GM23338 (cell line): Measurements from ENCODE around the gene MYO5B. TPM values are rescaled to one million over a fixed set of nuclear protein-coding genes. Genes with fewer than 3 reads are reported as not detected.

ENCODE experiments used
- ATAC-seq: fragments of 200-7000 bp; cut with Tn5 transposase; 3 replicates; pipeline ENCODE4 v1.9.1; 2020
- DNase-seq: peaks from one replicate; pipeline ENCODE4 v3.0.0-alpha.2; 2015; ENCODE audit warnings: low spot score
- H2AFZ ChIP-seq: fragments of 200-600 bp; sonication (generic); 2 replicates; pipeline ENCODE4 v1.8.0; 2016; ENCODE audit warnings: antibody characterized with exemption, mild to moderate bottlenecking, moderate library complexity
- H3F3A ChIP-seq: fragments of 200-600 bp; sonication (generic); replicated peaks from 2 replicates; pipeline ENCODE4 v1.8.0; 2017; ENCODE audit warnings: antibody characterized with exemption, mixed run types, low read depth
- H3K27ac ChIP-seq: fragments of 200-600 bp; sonication (generic); 2 replicates; pipeline ENCODE4 v1.6.1; 2016; ENCODE audit warnings: low read depth
- H3K27me3 ChIP-seq: fragments of 200-600 bp; sonication (generic); 2 replicates; pipeline ENCODE4 v1.8.0; 2016; ENCODE audit warnings: mild to moderate bottlenecking, mixed run types, moderate library complexity; ENCODE audit not compliant: insufficient read depth
- H3K36me3 ChIP-seq: fragments of 200-600 bp; sonication (generic); 2 replicates; pipeline ENCODE4 v1.8.0; 2016; ENCODE audit warnings: mild to moderate bottlenecking; ENCODE audit not compliant: insufficient read depth
- H3K4me1 ChIP-seq: fragments of 200-600 bp; sonication (generic); 2 replicates; pipeline ENCODE4 v1.8.0; 2016; ENCODE audit warnings: mild to moderate bottlenecking, moderate library complexity; ENCODE audit not compliant: insufficient read depth
- H3K4me2 ChIP-seq: fragments of 200-600 bp; sonication (generic); 2 replicates; pipeline ENCODE4 v1.7.1; 2017; ENCODE audit warnings: mixed run types
- H3K4me3 ChIP-seq: fragments of 200-600 bp; sonication (generic); 2 replicates; pipeline ENCODE4 v1.6.1; 2016; ENCODE audit warnings: mixed run types
- H3K79me2 ChIP-seq: fragments of 200-600 bp; sonication (generic); replicated peaks from 2 replicates; pipeline ENCODE4 v1.8.0; 2017; ENCODE audit warnings: mild to moderate bottlenecking; ENCODE audit not compliant: insufficient read depth
- H3K9me2 ChIP-seq: fragments of 200-600 bp; sonication (generic); 2 replicates; pipeline ENCODE4 v1.8.0; 2017; ENCODE audit not compliant: insufficient read depth
- H4K20me1 ChIP-seq: fragments of 200-600 bp; sonication (generic); replicated peaks from 2 replicates; pipeline ENCODE4 v1.8.0; 2017; ENCODE audit warnings: mild to moderate bottlenecking; ENCODE audit not compliant: insufficient read depth
- H3K27ac Mint-ChIP-seq: 2 replicates; pipeline ENCODE4 v1.8.0; 2020; ENCODE audit warnings: inconsistent platforms, mild to moderate bottlenecking, moderate library complexity, mixed read lengths
- H3K27me3 Mint-ChIP-seq: 3 replicates; pipeline ENCODE4 v1.8.0; 2022; ENCODE audit warnings: low read depth, mild to moderate bottlenecking, moderate library complexity, mixed read lengths, inconsistent platforms; ENCODE audit not compliant: insufficient read depth, poor library complexity
- H3K36me3 Mint-ChIP-seq: 3 replicates; pipeline ENCODE4 v1.8.0; 2021; ENCODE audit warnings: low read depth, mild to moderate bottlenecking, inconsistent platforms, moderate library complexity, mixed read lengths
- H3K4me1 Mint-ChIP-seq: 3 replicates; pipeline ENCODE4 v1.8.0; 2020; ENCODE audit warnings: mild to moderate bottlenecking, inconsistent platforms, mixed read lengths
- H3K4me3 Mint-ChIP-seq: 3 replicates; pipeline ENCODE4 v1.8.0; 2021; ENCODE audit warnings: moderate library complexity, mild to moderate bottlenecking, inconsistent platforms, mixed read lengths
- H3K9me3 Mint-ChIP-seq: 3 replicates; pipeline ENCODE4 v1.8.0; 2020; ENCODE audit warnings: moderate library complexity, mild to moderate bottlenecking, inconsistent platforms, mixed read lengths
- CREB1 ChIP-seq: fragments of 250-450 bp; sonication (Bioruptor Pico); IDR thresholded peaks from 2 replicates; pipeline ENCODE4 v1.5.0; 2020; ENCODE audit warnings: low read depth, mild to moderate bottlenecking, moderate library complexity
- ETS1 ChIP-seq: IDR thresholded peaks from 2 replicates; pipeline ENCODE4 v1.6.1; 2016; ENCODE audit warnings: antibody characterized with exemption
- EZH2 ChIP-seq: fragments of 200-600 bp; sonication (generic); IDR thresholded peaks from one replicate; pipeline ENCODE4 v1.8.0; 2017; ENCODE audit warnings: antibody characterized with exemption, mild to moderate bottlenecking, low read depth; ENCODE audit not compliant: unreplicated experiment
- EZH2phosphoT487 ChIP-seq: fragments of 200-600 bp; sonication (generic); IDR thresholded peaks from one replicate; pipeline ENCODE4 v1.8.1; 2018; ENCODE audit warnings: antibody characterized with exemption; ENCODE audit not compliant: unreplicated experiment
- JUNB ChIP-seq: IDR thresholded peaks from one replicate; pipeline ENCODE4 v1.6.1; 2016; ENCODE audit warnings: antibody characterized with exemption; ENCODE audit not compliant: unreplicated experiment
- NANOG ChIP-seq: IDR thresholded peaks from 2 replicates; pipeline ENCODE4 v1.6.1; 2016; ENCODE audit warnings: antibody characterized with exemption, borderline replicate concordance
- POLR2AphosphoS5 ChIP-seq: IDR thresholded peaks from 2 replicates; pipeline ENCODE4 v1.6.1; 2016; ENCODE audit warnings: antibody characterized with exemption, low read depth
- STAT1 ChIP-seq: IDR thresholded peaks from one replicate; pipeline ENCODE4 v1.6.1; 2016; ENCODE audit warnings: antibody characterized with exemption; ENCODE audit not compliant: unreplicated experiment
- ZNF114 ChIP-seq: fragments of 250-450 bp; sonication (Bioruptor Pico); IDR thresholded peaks from 2 replicates; pipeline ENCODE4 v1.5.0; 2020; ENCODE audit warnings: mild to moderate bottlenecking, moderate library complexity
- polyA plus RNA-seq: library from polyadenylated mRNA; unstranded; fragments of >200 nt; fragmentation: Nextera tagmentation; extraction: Ambion mirVana; gene quantifications from 2 replicates; pipeline ENCODE4 v1.2.1, GENCODE V29; 2016
- total RNA-seq: library from RNA; depleted of rRNA; stranded (reverse); fragments of >200 nt; shearing (Covaris generic); gene quantifications from 2 replicates; pipeline ENCODE4 v1.2.3, GENCODE V29; 2014
- TF ChIP-seq, protein P1 (sequence below), 2 experiments: fragments of 200-600 bp in 1 of 2; sonication (generic) in 1 of 2; conservative IDR thresholded peaks; 2 replicates each; pipeline versions ENCODE4 v1.5.1 to v1.6.1; 2016 to 2017; ENCODE audit warnings: antibody characterized with exemption in 2 of 2, low read depth in 2 of 2, mild to moderate bottlenecking in 2 of 2, moderate library complexity in 1 of 2
- TF ChIP-seq, protein P2 (sequence below): IDR thresholded peaks from one replicate; pipeline ENCODE4 v1.6.1; 2018; ENCODE audit warnings: antibody characterized with exemption; ENCODE audit not compliant: unreplicated experiment

Gene MYO5B
- total and polyA plus RNA-seq, 2 experiments from 2014 or later = 3.2 to 19.1 TPM

GRCh38 chr18:49832221-49832647 is 362.7 kb downstream of the MYO5B start:
- no peaks in the 10 kb centered on the region for H3K4me1 ChIP-seq
- no peaks in the 10 kb centered on the region for H4K20me1 ChIP-seq
- TF ChIP-seq ETS1 (no peak), STAT1 (no peak), CREB1 (CRISPR knock-in tag) (no peak), POLR2AphosphoS5 (no peak), JUNB (no peak), EZH2phosphoT487 (no peak), EZH2 (no peak), NANOG (no peak)
- TF ChIP-seq, protein P1, sequence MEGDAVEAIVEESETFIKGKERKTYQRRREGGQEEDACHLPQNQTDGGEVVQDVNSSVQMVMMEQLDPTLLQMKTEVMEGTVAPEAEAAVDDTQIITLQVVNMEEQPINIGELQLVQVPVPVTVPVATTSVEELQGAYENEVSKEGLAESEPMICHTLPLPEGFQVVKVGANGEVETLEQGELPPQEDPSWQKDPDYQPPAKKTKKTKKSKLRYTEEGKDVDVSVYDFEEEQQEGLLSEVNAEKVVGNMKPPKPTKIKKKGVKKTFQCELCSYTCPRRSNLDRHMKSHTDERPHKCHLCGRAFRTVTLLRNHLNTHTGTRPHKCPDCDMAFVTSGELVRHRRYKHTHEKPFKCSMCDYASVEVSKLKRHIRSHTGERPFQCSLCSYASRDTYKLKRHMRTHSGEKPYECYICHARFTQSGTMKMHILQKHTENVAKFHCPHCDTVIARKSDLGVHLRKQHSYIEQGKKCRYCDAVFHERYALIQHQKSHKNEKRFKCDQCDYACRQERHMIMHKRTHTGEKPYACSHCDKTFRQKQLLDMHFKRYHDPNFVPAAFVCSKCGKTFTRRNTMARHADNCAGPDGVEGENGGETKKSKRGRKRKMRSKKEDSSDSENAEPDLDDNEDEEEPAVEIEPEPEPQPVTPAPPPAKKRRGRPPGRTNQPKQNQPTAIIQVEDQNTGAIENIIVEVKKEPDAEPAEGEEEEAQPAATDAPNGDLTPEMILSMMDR (conservative IDR thresholded peaks at IDR 0.05; ENCODE audit: low read depth in 2 of 2) = no peak
- H3K36me3 ChIP-seq = no peaks in the 10 kb centered on the region
- peaks cover 19% of the 10 kb centered on the region for H3K36me3 Mint-ChIP-seq
- no peak overlapping the region for H3K4me3 ChIP-seq
- H3K79me2 ChIP-seq = no peaks in the 10 kb centered on the region
- DNase-seq (no peak), ATAC-seq (no peak)
- no peak overlapping the region for H3K27ac Mint-ChIP-seq
- peaks cover 4% of the 10 kb centered on the region for H3K27me3 Mint-ChIP-seq
- H3K27ac ChIP-seq = no peak overlapping the region
- H3F3A ChIP-seq = no peaks in the 10 kb centered on the region
- H2AFZ ChIP-seq = no peak overlapping the region
- H3K4me2 ChIP-seq = no peak overlapping the region
- H3K9me3 Mint-ChIP-seq = peaks cover 30% of the 10 kb centered on the region
- no peak overlapping the region for H3K4me3 Mint-ChIP-seq
- H3K4me1 Mint-ChIP-seq = no peaks in the 10 kb centered on the region
- H3K9me2 ChIP-seq = no peaks in the 10 kb centered on the region
- H3K27me3 ChIP-seq = no peaks in the 10 kb centered on the region

DNA sequence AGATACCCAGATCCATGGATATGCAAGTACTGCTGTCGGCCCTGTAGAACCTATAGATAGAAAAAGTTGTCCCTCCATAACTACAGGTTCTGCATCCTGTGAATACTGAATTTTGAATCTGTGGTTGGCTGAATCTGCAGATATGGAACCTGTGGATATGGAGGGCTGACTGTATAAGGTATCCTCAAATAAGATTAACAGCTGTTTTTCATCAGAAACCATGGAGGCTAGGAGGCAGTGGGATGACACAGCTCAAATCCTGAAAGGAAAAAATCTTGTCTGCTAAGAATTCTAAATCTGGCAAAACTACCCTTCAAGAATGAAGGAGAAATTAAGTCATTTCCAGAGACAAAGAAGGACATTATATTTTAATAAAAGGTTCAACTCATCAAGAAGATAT is 367.0 kb downstream of the MYO5B start:
- H3K4me1 ChIP-seq = no peaks in the 10 kb centered on the region
- H3K79me2 ChIP-seq = no peaks in the 10 kb centered on the region
- peaks cover 33% of the 10 kb centered on the region for H3K36me3 Mint-ChIP-seq
- H3K36me3 ChIP-seq = no peaks in the 10 kb centered on the region
- peaks cover 4% of the 10 kb centered on the region for H3K27me3 Mint-ChIP-seq
- H2AFZ ChIP-seq = no peak overlapping the region
- no peaks in the 10 kb centered on the region for H3K4me1 Mint-ChIP-seq
- H3K27ac Mint-ChIP-seq = no peak overlapping the region
- H3K4me3 Mint-ChIP-seq = no peak overlapping the region
- H3K27ac ChIP-seq = no peak overlapping the region
- ATAC-seq = no peak
- no peak overlapping the region for H3K4me2 ChIP-seq
- peaks cover 40% of the 10 kb centered on the region for H3K9me3 Mint-ChIP-seq
- H3K4me3 ChIP-seq = no peak overlapping the region
- no peaks in the 10 kb centered on the region for H3K9me2 ChIP-seq
- H3K27me3 ChIP-seq = no peaks in the 10 kb centered on the region
- H3F3A ChIP-seq = no peaks in the 10 kb centered on the region
- DNase-seq = no peak
- H4K20me1 ChIP-seq = no peaks in the 10 kb centered on the region
- TF ChIP-seq, protein P1 (conservative IDR thresholded peaks at IDR 0.05; ENCODE audit: low read depth in 2 of 2) = no peak
- TF ChIP-seq ZNF114 (CRISPR knock-in tag) (no peak), STAT1 (no peak), EZH2phosphoT487 (no peak)
- TF ChIP-seq, protein P2, sequence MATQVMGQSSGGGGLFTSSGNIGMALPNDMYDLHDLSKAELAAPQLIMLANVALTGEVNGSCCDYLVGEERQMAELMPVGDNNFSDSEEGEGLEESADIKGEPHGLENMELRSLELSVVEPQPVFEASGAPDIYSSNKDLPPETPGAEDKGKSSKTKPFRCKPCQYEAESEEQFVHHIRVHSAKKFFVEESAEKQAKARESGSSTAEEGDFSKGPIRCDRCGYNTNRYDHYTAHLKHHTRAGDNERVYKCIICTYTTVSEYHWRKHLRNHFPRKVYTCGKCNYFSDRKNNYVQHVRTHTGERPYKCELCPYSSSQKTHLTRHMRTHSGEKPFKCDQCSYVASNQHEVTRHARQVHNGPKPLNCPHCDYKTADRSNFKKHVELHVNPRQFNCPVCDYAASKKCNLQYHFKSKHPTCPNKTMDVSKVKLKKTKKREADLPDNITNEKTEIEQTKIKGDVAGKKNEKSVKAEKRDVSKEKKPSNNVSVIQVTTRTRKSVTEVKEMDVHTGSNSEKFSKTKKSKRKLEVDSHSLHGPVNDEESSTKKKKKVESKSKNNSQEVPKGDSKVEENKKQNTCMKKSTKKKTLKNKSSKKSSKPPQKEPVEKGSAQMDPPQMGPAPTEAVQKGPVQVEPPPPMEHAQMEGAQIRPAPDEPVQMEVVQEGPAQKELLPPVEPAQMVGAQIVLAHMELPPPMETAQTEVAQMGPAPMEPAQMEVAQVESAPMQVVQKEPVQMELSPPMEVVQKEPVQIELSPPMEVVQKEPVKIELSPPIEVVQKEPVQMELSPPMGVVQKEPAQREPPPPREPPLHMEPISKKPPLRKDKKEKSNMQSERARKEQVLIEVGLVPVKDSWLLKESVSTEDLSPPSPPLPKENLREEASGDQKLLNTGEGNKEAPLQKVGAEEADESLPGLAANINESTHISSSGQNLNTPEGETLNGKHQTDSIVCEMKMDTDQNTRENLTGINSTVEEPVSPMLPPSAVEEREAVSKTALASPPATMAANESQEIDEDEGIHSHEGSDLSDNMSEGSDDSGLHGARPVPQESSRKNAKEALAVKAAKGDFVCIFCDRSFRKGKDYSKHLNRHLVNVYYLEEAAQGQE = no peak
